DMS79 (cell line): ENCODE results near the gene NELL1.

Source experiments
- DNase-seq: peaks from one replicate; lab custom pipeline; 2025; lab: John Stamatoyannopoulos, UW

Gene NELL1

DNA sequence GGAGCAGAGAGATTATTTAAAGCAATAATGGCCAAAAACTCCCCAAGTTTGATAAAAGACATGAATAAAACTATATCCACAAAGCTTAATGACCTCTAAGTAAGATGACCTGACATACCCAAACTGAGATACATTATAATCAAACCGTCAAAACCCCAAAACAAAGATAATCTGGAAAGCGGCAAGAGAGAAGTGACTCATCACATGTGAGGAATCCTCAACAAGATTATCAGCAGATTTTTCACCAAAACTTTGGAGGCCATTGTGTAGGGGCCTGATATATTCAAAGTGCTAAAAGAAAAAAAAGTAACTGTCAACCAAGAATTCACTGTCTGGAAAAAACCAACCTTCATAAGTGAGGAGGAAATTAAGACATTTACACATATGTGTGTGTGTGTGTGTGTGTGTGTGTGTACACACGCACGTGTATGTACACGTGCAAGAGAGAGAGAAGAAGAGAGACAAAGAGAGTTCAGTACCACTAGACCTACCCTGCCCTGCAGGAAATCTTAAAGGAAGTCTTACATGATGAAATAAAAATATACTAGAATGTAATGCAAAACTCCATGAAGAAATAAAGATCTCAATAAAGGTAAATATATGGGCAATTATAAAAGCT lies 752.4 kb downstream of the NELL1 start:
- DNase-seq, result no peak

DNA sequence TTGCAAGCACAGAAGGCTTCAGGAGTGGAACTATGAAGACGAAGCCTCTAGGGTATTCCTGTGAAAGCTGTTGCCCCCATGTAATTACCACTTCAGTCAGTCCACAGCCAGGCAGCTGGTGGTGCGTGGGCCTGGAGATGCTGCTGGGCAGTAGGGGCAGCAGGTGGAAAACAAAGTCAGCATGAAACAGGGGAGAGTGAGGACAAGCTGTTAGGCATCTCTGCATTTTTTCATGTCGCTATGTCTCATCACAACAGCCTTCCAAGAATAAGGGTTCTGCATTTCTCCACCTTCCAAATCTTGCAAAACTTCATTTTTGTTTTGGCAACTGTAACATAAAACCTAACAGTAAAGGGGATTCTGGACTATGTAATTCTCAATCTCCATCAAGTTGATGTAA lies 757.5 kb downstream of the NELL1 start:
- no peak for DNase-seq

DNA sequence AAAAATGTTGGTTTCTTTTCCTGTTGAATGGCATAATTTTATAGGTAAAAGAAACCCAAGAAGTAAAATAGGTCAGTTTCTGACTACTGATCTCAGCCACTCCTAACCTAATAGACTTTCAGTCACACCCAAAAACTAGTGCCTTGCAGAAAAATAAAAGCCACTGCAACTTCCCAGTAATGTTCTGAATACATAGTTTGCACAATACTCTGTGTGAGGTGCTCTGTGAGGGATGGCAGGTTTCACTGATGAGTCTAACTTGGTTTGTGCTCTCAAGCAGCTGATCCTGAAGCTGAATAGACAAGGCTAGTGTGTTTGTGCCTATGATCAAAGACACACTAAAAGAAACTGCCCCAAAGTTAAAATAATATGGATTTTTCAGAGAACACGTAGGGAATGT lies 758.3 kb downstream of the NELL1 start:
- DNase-seq, result no peak

DNA sequence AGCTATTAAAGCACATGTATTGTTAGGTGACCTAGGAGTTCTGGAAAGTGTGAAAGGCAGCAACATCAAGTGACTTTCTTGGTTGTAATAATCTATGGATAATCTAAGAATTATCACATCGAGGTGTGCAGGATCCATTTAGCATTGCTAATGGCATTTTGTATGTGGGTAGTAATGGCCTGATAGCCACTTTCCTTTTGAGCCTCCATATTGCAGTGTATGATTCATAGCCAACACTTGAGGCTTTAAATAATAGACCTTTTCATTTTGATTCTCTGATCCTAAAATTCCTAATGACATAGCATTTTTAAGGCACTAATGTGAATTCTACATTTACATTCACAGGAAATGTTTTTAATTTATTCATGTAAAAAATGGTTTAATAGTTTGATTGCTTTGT lies 759.4 kb downstream of the NELL1 start:
- DNase-seq, result no peak

DNA sequence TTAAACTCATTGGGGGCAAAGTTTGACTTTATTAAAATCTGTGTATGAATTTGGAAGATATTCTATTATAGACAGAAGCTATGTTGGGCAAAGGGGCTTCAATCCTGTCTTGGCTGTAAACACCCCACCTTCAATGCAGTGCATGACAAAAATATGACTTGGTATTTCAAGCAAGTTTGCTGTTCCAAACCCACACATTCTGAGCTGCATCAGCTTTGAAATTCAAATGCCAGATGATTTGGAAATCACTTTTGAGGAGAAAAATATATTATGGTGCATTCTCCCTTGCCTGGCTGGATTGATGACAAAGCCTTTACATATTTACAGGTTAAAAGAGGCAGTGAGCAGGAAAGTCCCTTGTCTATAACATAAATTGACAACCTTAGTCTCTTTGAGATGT lies 760.0 kb downstream of the NELL1 start:
- no peak for DNase-seq

DNA sequence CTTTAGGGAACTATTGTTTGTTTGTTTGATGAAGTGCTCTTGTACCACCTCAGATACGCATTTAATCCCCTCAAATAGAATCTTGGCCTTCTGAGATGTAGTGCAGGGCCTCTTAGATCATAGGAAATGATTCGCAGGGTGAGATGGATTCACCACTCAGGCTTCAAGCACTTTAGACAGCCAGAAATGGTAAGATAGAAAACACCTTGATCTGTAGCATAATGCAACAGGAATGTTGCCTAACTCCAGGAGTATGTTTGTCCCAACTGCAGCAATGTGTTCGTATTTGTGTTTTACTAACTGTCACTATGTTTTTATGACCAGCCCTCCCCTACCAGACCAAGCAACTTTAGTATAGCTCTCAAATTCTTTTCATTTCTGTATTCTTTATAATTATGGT lies 761.2 kb downstream of the NELL1 start:
- no peak for DNase-seq

DNA sequence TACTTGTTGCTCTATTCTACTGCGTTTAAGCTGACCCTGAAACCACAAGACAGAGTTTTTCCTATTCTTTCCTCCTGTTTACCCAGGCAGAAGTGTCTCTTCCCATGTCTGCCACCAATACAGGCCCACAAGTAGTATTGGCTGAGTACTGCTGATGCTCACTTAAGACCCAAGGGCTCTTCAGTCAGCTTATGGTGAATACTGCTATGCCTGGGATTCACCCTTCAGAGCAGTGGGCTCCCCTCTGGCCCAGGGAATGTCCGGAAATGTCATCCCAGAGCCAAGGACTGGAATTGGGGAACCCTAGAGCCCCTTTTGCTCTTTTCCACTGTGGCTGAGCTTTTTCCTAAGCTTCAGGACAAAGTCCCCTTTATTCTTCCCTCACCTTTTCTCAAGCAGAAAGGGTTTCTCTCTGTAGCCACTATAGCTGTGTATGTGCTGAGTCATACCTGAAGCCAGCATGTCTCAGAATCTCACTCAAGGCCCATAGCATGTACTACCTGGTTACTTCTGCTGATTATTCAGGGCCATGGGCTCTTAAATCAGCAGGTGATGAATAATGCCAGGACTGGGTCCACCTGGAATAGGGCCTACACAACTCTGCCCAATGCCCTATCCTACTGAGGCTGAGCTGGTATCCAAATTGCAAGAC lies 777.7 kb downstream of the NELL1 start:
- DNase-seq, result no peak

DNA sequence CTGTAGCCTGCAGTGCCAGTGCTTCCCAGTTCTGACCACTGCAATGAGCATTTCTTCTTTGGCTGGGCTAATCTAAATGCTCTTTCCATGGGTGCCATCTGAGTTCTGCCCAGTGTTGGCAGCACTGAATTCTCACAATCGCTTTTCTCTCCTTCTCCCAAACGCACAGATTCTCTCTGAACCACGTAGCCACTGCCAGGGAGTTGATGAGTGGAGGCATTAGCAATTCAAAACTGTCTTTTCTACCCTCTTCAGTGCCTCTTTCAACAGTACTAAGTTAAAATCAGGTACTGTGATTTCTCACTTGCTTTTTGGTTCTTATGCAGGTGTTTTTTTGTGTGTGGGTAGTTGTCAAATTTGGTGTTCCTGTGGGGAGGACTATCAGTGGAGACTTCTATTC lies 778.5 kb downstream of the NELL1 start:
- no peak for DNase-seq

DNA sequence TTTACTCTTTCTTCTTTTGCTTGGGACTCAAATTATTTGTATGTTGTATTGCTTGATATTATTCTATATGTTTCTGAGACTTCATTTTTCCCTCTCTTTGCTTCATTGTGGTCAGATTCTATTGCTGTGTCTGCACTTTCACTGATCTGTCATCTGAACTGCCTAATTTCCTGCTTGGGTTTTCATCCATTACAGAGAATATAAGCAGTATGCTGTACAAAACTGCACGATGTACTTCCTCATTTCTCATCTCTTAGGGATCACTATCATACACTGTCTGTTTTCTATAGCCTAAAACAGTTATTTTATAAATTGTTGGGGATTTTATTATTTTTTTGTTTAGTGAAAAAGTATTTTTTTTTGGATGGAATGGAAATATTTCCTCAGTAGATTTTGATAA lies 786.8 kb downstream of the NELL1 start:
- DNase-seq, result no peak

DNA sequence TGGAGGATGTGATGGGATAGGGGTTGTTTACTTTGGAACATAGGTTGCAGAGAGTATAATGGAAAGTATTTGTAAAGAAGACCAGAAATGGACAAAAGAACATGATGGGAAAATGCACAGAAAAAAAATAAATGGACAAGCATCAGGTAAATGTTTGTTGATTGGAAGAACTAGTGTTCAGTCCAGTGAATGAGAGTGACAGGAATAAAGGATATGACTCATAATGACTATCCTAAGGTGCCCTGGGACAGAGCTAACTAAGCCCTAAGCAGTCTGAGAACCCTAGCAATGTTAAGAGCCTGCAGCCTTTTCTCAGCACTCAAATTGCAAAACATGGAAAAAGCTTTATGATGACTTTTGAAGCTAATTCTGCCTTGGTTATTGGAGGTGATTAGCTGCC lies 790.7 kb downstream of the NELL1 start:
- DNase-seq, result no peak

DNA sequence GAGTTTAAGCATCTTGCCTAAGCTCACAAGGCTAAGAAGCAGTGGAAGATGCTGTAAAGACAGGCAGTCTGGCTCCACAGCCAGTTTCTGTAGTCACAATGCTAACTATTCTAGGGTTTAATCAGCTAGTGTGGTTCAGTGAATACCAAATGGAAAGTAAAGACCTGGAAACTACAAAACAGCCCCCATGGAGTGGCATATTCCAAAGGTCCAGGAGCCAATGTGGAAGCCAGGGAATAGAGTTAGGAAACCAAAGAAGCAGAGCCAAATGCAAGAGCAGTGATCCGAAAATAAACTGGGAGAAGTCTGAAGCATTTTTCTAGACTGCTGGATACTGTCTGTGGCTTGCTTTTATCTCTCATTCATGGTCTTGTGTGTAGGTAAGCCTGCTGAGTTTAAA lies 792.3 kb downstream of the NELL1 start:
- no peak for DNase-seq

DNA sequence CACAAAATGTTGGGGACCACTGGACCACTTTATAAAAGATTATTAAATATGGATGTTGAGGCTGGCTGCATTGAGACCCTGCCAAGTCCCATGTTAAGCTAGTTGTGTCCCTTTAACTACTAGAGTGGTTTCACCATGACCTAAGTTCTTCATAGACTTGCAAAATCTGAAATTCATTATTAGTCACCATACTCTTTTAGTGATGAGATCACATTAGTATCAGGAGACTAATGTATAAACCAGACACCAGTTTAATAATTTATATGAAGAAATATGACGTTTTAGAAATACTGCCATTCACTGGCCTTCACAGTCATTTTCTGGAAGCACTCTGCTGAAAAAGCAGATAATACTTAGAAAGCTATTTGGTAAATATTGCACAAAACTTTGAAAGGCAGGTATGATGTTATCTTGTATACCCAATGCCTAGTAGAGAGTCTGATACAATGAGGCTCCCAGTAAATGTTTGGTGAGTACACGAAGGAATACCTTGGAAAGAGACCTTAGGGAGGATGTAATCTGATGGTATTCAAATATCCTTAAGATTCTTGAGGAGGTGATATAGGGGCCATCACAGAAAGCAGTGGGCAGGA lies 795.3 kb downstream of the NELL1 start:
- DNase-seq, result no peak

DNA sequence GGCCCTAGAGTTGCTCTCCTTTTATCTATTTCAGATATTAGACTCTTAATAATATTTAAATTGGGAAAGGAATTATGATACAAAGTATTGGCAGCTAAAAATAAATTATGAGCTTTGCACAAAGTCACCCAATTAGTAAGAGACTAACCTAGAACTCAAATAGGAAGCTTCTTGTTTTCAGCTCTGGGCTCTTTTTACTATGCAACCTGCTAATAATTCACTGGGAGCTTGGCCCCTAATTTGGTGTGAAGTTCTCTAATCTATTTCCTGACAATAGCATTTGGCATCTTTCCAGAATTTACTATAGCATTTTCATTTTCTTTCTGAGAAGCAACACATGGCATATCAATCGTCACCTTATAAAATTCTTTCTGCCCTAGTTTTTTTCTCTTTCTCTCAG lies 795.8 kb downstream of the NELL1 start:
- no peak for DNase-seq

DNA sequence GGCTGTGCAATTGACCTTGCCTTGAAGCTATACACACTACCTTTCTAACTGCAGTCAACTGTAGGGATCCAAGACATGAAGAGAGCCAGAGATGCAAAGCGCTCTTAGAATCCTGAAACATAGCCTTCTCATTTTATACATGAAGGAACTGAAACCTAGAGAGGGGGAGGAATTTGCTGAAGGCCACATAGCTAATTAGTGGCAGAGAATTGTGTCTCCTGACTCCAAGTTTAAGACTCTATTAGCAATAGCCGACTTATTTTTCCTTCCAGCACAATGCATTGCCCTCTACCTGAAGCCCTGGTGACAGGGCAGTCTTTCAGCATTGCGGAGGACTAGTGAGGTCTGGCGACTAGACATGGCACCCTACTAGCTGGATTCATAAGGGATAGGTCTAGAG lies 796.5 kb downstream of the NELL1 start:
- no peak for DNase-seq

DNA sequence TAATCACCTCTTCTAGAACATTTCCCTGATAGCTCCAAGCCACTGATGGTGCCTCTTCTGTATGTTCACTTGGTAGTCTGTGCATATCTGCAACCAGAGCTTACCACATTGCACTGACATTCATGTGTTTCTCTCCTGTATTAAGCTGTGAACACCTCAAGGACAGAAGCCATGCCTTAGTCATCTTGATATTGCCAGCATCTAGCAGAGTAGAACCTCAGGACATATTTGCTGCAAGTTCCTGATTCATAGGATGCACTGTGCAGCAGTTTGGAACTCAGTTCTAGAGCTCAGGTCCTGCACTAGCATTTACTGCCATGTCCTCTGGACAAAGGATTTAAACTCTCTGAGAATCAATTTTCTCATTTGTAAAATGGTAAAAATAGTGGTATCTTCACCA lies 801.1 kb downstream of the NELL1 start:
- no peak for DNase-seq

DNA sequence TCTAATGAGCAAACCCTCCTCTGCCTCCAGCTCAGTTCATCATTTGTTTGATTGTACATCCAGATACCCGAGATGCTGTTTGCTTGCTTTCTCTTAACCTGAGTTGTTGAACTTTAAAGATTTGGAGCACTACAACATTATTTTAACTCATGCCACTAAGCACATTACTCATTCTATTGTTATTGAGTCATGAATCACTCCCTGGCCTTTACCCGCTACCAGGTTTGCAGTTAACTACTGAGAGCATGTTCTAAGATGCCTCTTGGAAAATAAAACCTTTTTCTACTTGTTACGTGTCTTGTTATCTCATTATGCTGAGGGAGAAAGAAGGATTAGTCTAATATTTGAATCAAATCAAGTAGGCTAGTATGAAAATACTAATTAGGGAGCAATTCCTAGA lies 802.9 kb downstream of the NELL1 start:
- DNase-seq, result no peak

DNA sequence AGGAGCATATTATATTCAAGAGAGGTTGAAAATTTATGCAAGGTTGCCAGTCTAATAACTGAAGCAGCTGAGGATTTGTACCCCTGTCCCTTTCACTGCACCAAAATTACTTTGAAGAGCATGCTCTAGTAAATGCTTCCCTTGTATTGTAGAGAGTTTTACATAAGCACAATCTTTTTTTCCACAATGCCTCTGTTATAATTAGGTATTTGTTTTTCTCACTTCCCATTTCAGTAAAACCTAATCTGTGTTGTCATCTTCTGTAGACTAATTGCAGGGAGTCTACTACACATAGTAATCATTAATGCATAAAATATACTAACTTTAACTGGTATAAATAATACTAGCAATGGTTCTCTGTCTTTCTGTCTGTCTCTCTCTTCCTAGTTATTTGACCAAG lies 805.1 kb downstream of the NELL1 start:
- DNase-seq, result no peak

DNA sequence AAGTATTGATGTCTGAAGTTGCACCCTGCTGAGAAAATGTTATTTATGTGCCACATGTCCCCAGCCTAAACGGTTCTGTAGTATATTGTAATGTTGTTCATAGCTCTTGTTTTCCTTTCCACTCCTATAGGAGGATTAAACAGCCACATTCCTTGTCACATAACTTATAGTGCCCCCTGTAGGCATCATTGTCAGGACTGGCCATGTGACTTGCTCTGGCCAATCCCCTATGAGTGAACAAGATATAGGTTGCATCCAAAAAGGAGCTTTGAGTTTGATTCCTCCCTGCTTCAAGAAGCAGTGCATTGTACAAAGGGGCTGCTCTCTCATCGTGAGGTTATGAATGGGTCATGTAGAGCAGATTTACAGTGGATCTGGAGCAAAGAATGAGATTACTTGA lies 805.9 kb downstream of the NELL1 start:
- DNase-seq, result no peak

DNA sequence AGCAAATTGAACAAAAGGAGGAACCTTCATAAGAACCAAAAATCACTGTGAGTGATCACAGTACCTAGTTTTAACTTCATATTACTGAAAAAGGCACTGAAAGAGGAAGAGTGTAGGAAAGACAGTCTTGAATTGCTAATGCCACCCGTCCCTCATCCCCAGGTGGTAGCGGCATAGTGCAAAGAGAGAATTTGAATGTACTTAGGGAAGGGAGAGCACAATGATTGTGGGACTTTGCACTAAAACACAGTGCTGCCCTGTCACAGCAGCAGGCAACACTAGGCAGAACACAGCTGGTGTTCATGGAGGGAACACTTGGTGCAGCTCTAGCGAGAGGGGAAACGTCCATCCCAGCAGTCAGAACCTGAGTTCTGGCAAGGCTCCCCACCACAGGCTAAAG lies 807.2 kb downstream of the NELL1 start:
- DNase-seq, result no peak

DNA sequence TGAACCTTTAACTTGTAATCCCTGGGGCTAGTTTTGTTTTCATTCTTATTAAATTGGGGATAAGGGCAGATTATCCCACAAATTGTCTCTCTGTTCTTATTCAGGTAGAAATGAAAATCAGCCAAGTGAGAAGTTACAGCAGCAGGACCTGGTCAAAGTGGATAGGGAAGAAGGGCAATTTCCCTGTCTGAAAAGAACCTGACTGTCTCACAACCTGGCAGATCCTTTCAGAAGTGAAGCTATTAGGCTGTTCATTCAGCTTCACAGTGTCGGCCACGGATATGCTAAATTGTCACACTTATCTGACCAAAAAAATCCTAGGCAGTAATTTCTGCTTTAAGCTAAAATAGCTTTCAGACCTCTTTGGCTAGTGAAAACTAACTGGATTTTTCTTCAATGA lies 810.9 kb downstream of the NELL1 start:
- DNase-seq, result no peak

DNA sequence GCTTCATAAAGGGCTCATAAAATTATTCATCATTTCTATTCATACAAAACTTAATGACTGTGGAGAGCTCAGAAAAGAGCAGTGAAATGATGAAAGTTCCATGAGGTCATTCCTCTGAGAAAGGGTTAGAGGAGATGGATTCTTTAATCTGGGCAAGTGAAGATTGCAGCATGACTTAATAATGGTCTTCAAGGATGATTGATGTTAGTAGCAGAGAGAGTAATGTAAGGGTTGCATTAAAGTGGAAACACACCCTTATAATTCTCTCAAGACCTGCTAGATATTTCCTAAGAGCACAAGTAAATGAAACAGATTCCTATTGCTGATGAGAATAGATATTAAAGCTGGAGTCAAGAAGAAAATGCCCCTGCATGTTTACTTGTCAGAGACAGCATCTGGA lies 811.9 kb downstream of the NELL1 start:
- no peak for DNase-seq

DNA sequence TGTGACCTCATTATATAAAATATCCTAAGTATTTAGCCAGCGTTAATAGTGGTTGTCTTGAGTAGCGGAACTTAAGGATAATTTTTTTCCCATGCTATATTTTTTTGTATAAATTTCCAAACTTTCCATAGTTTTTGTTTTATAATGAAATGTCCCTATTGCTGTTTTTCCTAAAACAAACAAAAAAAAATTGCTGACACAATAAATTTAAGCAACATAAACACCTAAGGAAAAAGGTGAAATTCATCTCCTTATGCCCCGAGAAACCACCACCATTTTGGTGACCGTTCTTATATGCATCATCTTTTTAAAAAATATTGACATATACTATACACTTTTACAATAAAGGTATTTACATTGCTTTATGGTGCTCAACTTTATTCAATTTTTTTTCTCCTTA lies 814.7 kb downstream of the NELL1 start:
- no peak for DNase-seq

DNA sequence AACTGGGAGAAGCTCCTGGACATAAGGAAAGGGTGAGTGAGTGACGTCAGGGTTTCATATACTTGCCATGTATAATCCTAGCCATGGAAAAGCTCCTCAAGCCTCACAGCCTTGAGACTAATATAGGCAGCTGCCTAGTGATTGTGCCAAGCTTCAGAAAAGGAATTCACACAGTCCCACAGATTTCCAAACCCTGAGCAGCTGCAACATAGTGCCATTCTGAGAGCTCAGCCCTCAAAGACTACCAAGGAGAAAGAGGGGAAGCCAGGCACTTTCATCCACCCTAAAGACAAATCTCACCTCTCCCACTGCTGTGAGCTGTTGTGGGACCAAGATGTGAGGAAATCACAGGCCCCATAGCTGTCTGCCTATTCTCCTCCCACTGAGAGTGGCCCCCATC lies 815.6 kb downstream of the NELL1 start:
- no peak for DNase-seq

DNA sequence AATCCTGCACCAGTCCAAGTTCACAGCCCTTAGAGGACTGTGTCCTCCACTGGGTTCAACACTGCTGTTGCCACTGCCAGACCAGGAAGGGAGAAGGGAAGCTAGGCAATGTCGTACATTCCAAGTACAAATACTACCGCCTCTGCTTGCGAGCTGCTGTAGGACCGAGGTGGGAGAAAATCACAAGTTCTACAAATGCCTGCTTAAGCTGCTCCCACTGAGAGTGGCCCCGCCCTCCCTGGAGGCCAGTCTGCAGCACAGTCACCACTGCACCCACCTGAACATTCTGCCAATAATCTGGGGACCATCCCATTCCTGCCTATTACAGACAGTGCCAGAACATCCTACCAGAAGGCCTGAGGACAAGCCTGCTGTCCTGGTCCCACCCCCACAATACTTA lies 816.0 kb downstream of the NELL1 start:
- DNase-seq, result no peak
